ENCODE data around the gene TBC1D24. TPM values are rescaled to one million over a fixed set of nuclear protein-coding genes. Genes with fewer than 3 reads are reported as not detected.
"Not testable (repeated sequence)": the region's sequence is repeated elsewhere in the genome, so short reads cannot be mapped to it uniquely, and the experiment has no call there.

The TBC1D24 gene
- polyA plus RNA-seq, 3 donors, result 0.76 to 5.9 (median 2.1) TPM

DNA sequence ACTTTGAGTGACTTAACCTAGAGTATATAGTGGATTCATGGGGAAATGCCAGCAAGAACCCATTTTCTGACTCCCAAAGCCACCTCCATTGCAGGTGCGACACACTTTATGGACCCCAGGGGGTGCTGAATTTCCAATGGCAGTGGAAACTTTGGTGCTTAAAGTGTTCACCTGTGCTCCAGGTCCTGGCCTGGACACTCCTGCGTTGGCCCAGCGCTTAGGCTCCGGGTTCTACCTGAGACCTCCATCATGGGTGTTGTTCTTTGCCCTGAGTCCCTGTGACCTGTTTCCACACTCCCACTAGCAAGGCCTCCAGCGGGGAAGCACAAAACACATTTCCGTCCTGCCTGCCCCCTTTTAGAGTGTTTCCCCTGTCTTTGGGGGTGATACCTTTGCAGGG lies 42.6 kb upstream of the TBC1D24 start:
- Histone ChIP-seq H3K27ac (ENCODE audit: low read depth in 1 of 2, low read length in 2 of 2) (no peak overlapping the region), H3K4me2 (replicated peaks; ENCODE audit: extremely low read depth, low read length, poor library complexity, severe bottlenecking) (no peak overlapping the region), H3K36me3 (replicated peaks in 1 of 2; ENCODE audit: control insufficient read depth in 1 of 2, insufficient read depth in 2 of 2, low read length in 2 of 2) (peaks cover 17 to 32% of the 10 kb centered on the region in 2 donors), H3K9me3 (replicated peaks in 1 of 2; ENCODE audit: control insufficient read depth in 1 of 2, insufficient read depth in 1 of 2, low read length in 2 of 2) (no peaks in the 10 kb centered on the region), H2AFZ (ENCODE audit: insufficient read depth, low read depth, low read length, poor library complexity, severe bottlenecking) (no peak overlapping the region), H3K4me1 (ENCODE audit: control insufficient read depth in 1 of 2, insufficient read depth in 2 of 2, low read length in 2 of 2) (peaks cover 20 to 28% of the 10 kb centered on the region in 2 donors), H3K9ac (ENCODE audit: insufficient read depth, low read length, poor library complexity, severe bottlenecking) (no peak overlapping the region), H3K4me3 (replicated peaks in 1 of 3; ENCODE audit: low read depth in 2 of 3, low read length in 3 of 3) (no peak overlapping the region), H3K27me3 (ENCODE audit: control insufficient read depth in 2 of 2, insufficient read depth in 2 of 2, low read length in 2 of 2) (no peaks in the 10 kb centered on the region), H3K79me2 (ENCODE audit: insufficient read depth, low read length) (peaks cover 52% of the 10 kb centered on the region), H4K20me1 (ENCODE audit: insufficient read depth, low read length) (no peaks in the 10 kb centered on the region)
- no peaks in the 10 kb centered on the region for H3K9me3 Mint-ChIP-seq
- H3K27ac Mint-ChIP-seq, result peak overlapping the region in 1 of 7 donors; percentile 3
- intact Hi-C loops (cut with micrococcal nuclease), result loop anchor here in 1 of 2 donors (10.0 kb wide), 1 partner anchor 73 kb away; no protein-coding TSS in a partner anchor
- peaks cover 30% of the 10 kb centered on the region for H3K4me1 Mint-ChIP-seq
- H3K4me3 Mint-ChIP-seq, result no peak overlapping the region
- H3K27me3 Mint-ChIP-seq (ENCODE audit: low read depth in 3 of 3), result peaks cover 0 to 2% (median 0%) of the 10 kb centered on the region in 3 donors
- TF ChIP-seq, protein P1, sequence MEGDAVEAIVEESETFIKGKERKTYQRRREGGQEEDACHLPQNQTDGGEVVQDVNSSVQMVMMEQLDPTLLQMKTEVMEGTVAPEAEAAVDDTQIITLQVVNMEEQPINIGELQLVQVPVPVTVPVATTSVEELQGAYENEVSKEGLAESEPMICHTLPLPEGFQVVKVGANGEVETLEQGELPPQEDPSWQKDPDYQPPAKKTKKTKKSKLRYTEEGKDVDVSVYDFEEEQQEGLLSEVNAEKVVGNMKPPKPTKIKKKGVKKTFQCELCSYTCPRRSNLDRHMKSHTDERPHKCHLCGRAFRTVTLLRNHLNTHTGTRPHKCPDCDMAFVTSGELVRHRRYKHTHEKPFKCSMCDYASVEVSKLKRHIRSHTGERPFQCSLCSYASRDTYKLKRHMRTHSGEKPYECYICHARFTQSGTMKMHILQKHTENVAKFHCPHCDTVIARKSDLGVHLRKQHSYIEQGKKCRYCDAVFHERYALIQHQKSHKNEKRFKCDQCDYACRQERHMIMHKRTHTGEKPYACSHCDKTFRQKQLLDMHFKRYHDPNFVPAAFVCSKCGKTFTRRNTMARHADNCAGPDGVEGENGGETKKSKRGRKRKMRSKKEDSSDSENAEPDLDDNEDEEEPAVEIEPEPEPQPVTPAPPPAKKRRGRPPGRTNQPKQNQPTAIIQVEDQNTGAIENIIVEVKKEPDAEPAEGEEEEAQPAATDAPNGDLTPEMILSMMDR (IDR thresholded peaks at IDR 0.05), result no peak
- H3K36me3 Mint-ChIP-seq, result peaks cover 29 to 40% of the 10 kb centered on the region in 2 donors
- DNase-seq, result no peak
- 100% methylated on average over 4 of the region's 6 CpGs for WGBS (ENCODE audit: insufficient coverage)

DNA sequence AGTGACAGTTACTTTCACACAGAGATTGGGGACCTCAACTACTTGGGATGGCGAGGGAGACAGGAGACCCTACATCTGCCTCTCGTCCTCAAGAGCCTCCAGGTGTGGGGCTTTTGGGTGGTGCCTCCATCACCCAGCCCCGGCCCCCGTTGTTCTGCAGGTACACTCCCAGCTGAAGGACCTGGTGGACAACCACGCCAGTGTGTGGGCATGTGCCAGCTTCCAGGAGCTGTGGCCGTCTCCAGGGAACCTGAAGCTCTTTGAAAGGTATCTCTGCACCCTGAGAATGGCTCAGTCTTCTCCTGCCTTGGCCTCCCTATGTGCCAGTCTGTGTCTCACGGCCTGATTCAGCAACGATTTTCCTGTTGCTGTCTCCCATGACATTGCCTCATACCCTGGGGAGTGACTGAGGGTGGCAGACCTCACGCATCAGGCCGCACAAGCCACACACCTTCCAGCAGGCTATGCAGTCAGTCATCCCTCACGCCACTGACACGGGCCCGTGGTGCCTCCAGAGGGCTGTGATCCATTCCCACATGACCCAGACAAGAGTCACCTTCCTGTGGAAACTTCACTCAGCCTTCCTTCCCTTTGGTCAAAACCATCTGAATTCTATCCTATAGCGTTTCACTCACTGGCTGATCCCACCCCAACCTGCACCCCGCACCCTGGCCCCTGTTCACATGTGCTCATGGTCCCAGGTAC lies 42.0 kb upstream of the TBC1D24 start:
- H4K20me1 ChIP-seq (ENCODE audit: insufficient read depth, low read length), result no peaks in the 10 kb centered on the region
- WGBS (ENCODE audit: insufficient coverage), result 88% methylated on average over 12 of the region's 15 CpGs
- intact Hi-C loops (cut with micrococcal nuclease), result loop anchor here in 1 of 2 donors (10.0 kb wide), 1 partner anchor 72 kb away; no protein-coding TSS in a partner anchor
- peak overlapping the region in 1 of 2 donors; percentile 27 for H3K27ac ChIP-seq (ENCODE audit: low read depth in 1 of 2, low read length in 2 of 2)
- Mint-ChIP-seq H3K36me3 (peaks cover 33 to 47% of the 10 kb centered on the region in 2 donors), H3K4me3 (no peak overlapping the region), H3K27me3 (ENCODE audit: low read depth in 3 of 3) (no peaks in the 10 kb centered on the region), H3K27ac (peak overlapping the region in 1 of 7 donors; percentile 30), H3K9me3 (no peaks in the 10 kb centered on the region), H3K4me1 (peaks cover 23% of the 10 kb centered on the region)
- peaks cover 52% of the 10 kb centered on the region for H3K79me2 ChIP-seq (ENCODE audit: insufficient read depth, low read length)
- peaks cover 20 to 28% of the 10 kb centered on the region in 2 donors for H3K4me1 ChIP-seq (ENCODE audit: control insufficient read depth in 1 of 2, insufficient read depth in 2 of 2, low read length in 2 of 2)
- H3K4me2 ChIP-seq (replicated peaks; ENCODE audit: extremely low read depth, low read length, poor library complexity, severe bottlenecking), result no peak overlapping the region
- DNase-seq, result no peak
- no peaks in the 10 kb centered on the region for H3K27me3 ChIP-seq (ENCODE audit: control insufficient read depth in 2 of 2, insufficient read depth in 2 of 2, low read length in 2 of 2)
- TF ChIP-seq, protein P1 (IDR thresholded peaks at IDR 0.05), result no peak
- no peak overlapping the region for H3K4me3 ChIP-seq (replicated peaks in 1 of 3; ENCODE audit: low read depth in 2 of 3, low read length in 3 of 3)
- H3K9me3 ChIP-seq (replicated peaks in 1 of 2; ENCODE audit: control insufficient read depth in 1 of 2, insufficient read depth in 1 of 2, low read length in 2 of 2), result no peaks in the 10 kb centered on the region
- peaks cover 18 to 38% of the 10 kb centered on the region in 2 donors for H3K36me3 ChIP-seq (replicated peaks in 1 of 2; ENCODE audit: control insufficient read depth in 1 of 2, insufficient read depth in 2 of 2, low read length in 2 of 2)
- H3K9ac ChIP-seq (ENCODE audit: insufficient read depth, low read length, poor library complexity, severe bottlenecking), result no peak overlapping the region
- no peak overlapping the region for H2AFZ ChIP-seq (ENCODE audit: insufficient read depth, low read depth, low read length, poor library complexity, severe bottlenecking)

DNA sequence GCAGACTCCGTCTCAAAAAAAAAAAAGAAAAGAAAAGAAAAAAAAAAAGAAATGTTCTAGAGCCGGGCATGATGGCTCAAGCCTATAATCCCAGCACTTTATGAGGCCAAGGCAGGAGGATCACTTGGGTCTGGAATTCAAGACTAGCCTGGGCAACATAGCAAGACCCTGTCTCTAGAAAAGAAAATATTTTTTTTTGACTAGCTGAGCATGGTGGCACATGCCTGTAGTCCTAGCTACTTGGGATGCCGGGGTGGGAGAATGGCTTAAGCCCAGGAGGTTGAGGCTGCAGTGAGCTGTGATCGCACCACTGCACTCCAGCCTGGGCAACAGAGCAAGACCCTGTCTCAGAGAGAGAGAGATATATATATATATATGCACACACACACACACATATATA lies 39.7 kb upstream of the TBC1D24 start:
- H3K9me3 ChIP-seq (replicated peaks in 1 of 2; ENCODE audit: control insufficient read depth in 1 of 2, insufficient read depth in 1 of 2, low read length in 2 of 2); H4K20me1 ChIP-seq (ENCODE audit: insufficient read depth, low read length); H3K27me3 Mint-ChIP-seq (ENCODE audit: low read depth in 3 of 3); H3K9ac ChIP-seq (ENCODE audit: insufficient read depth, low read length, poor library complexity, severe bottlenecking); H3K9me3 Mint-ChIP-seq; H2AFZ ChIP-seq (ENCODE audit: insufficient read depth, low read depth, low read length, poor library complexity, severe bottlenecking); DNase-seq; H3K4me2 ChIP-seq (replicated peaks; ENCODE audit: extremely low read depth, low read length, poor library complexity, severe bottlenecking); H3K4me3 ChIP-seq (replicated peaks in 1 of 3; ENCODE audit: low read depth in 2 of 3, low read length in 3 of 3); H3K4me3 Mint-ChIP-seq; H3K27ac Mint-ChIP-seq; H3K27me3 ChIP-seq (ENCODE audit: control insufficient read depth in 2 of 2, insufficient read depth in 2 of 2, low read length in 2 of 2); H3K27ac ChIP-seq (ENCODE audit: low read depth in 1 of 2, low read length in 2 of 2): not testable (repeated sequence)
- no CpG with 5 or more reads among the region's 4 CpGs for WGBS (ENCODE audit: insufficient coverage)
- Histone ChIP-seq H3K79me2 (ENCODE audit: insufficient read depth, low read length) (peaks cover 44% of the 10 kb centered on the region), H3K4me1 (ENCODE audit: control insufficient read depth in 1 of 2, insufficient read depth in 2 of 2, low read length in 2 of 2) (peaks cover 7 to 10% of the 10 kb centered on the region in 2 donors), H3K36me3 (replicated peaks in 1 of 2; ENCODE audit: control insufficient read depth in 1 of 2, insufficient read depth in 2 of 2, low read length in 2 of 2) (peaks cover 34 to 61% of the 10 kb centered on the region in 2 donors)
- Mint-ChIP-seq H3K36me3 (peaks cover 53 to 70% of the 10 kb centered on the region in 2 donors), H3K4me1 (peaks cover 10% of the 10 kb centered on the region)
- intact Hi-C loops (cut with micrococcal nuclease), result loop anchor here in 1 of 2 donors (10.0 kb wide), 1 partner anchor 70 kb away; no protein-coding TSS in a partner anchor
